HEK293 (cell line): ENCODE results near the gene SVOPL.

Experiments
- CTCF ChIP-seq: fragments of 450-650 bp; formaldehyde crosslinking; IDR thresholded peaks from 2 replicates; pipeline ENCODE4 v1.5.1; 2016; ENCODE audit warnings: missing biosample characterization, missing genetic modification characterization
- HOXA7 ChIP-seq: sonication (generic); formaldehyde crosslinking; IDR thresholded peaks from 2 replicates; pipeline ENCODE4 v1.8.1; 2022; ENCODE audit warnings: missing genetic modification reagents, borderline replicate concordance
- MYNN ChIP-seq: fragments of 450-650 bp; formaldehyde crosslinking; IDR thresholded peaks from 2 replicates; pipeline ENCODE4 v1.5.1; 2016; ENCODE audit warnings: missing biosample characterization, missing genetic modification characterization, borderline replicate concordance
- ZNF133 ChIP-seq: fragments of 450-650 bp; formaldehyde crosslinking; IDR thresholded peaks from 2 replicates; pipeline ENCODE4 v1.5.1; 2016; ENCODE audit warnings: missing biosample characterization, missing genetic modification characterization
- ZNF169 ChIP-seq: fragments of 450-650 bp; formaldehyde crosslinking; IDR thresholded peaks from 2 replicates; pipeline ENCODE4 v1.5.1; 2016; ENCODE audit warnings: missing biosample characterization, missing genetic modification characterization
- ZNF184 ChIP-seq: fragments of 450-650 bp; IDR thresholded peaks from 2 replicates; pipeline ENCODE4 v1.5.1; 2018; ENCODE audit warnings: missing biosample characterization, mild to moderate bottlenecking, missing genetic modification characterization
- ZNF274 ChIP-seq, 2 experiments: fragments of 200-500 bp in 1 of 2; fragments of 450-650 bp in 1 of 2; sonication (Bioruptor generic) in 1 of 2; formaldehyde crosslinking in 1 of 2; IDR thresholded peaks; 2 replicates each; pipeline versions ENCODE4 v1.5.1 to v1.6.1; 2014 to 2016; ENCODE audit warnings: borderline replicate concordance in 1 of 2, inconsistent platforms in 1 of 2, low read length in 1 of 2, missing biosample characterization in 1 of 2, missing genetic modification characterization in 1 of 2
- ZNF558 ChIP-seq: fragments of 450-650 bp; formaldehyde crosslinking; IDR thresholded peaks from 2 replicates; pipeline ENCODE4 v1.5.1; 2016; ENCODE audit warnings: missing biosample characterization, missing genetic modification characterization
- ZNF660 ChIP-seq: fragments of 450-650 bp; IDR thresholded peaks from 2 replicates; pipeline ENCODE4 v1.5.1; 2018; ENCODE audit warnings: missing biosample characterization, mild to moderate bottlenecking, missing genetic modification characterization
- ZNF664 ChIP-seq: fragments of 450-650 bp; formaldehyde crosslinking; IDR thresholded peaks from 2 replicates; pipeline ENCODE4 v1.5.1; 2016; ENCODE audit warnings: missing biosample characterization, missing genetic modification characterization
- ZNF837 ChIP-seq: fragments of 450-650 bp; formaldehyde crosslinking; IDR thresholded peaks from 2 replicates; pipeline ENCODE4 v1.5.1; 2016; ENCODE audit warnings: missing biosample characterization, missing genetic modification characterization
- TF ChIP-seq, protein P1 (sequence below): fragments of 450-650 bp; formaldehyde crosslinking; IDR thresholded peaks from 2 replicates; pipeline ENCODE4 v1.5.1; 2016; ENCODE audit warnings: missing biosample characterization, missing genetic modification characterization
- TF ChIP-seq, protein P2 (sequence below): fragments of 450-650 bp; formaldehyde crosslinking; IDR thresholded peaks from 2 replicates; pipeline ENCODE4 v1.5.1; 2016; ENCODE audit warnings: missing biosample characterization, missing genetic modification characterization
- TF ChIP-seq, protein P3 (sequence below): sonication (generic); formaldehyde crosslinking; IDR thresholded peaks from 2 replicates; pipeline ENCODE4 v1.8.1; 2022; ENCODE audit warnings: mild to moderate bottlenecking, moderate library complexity, missing genetic modification reagents

DNA sequence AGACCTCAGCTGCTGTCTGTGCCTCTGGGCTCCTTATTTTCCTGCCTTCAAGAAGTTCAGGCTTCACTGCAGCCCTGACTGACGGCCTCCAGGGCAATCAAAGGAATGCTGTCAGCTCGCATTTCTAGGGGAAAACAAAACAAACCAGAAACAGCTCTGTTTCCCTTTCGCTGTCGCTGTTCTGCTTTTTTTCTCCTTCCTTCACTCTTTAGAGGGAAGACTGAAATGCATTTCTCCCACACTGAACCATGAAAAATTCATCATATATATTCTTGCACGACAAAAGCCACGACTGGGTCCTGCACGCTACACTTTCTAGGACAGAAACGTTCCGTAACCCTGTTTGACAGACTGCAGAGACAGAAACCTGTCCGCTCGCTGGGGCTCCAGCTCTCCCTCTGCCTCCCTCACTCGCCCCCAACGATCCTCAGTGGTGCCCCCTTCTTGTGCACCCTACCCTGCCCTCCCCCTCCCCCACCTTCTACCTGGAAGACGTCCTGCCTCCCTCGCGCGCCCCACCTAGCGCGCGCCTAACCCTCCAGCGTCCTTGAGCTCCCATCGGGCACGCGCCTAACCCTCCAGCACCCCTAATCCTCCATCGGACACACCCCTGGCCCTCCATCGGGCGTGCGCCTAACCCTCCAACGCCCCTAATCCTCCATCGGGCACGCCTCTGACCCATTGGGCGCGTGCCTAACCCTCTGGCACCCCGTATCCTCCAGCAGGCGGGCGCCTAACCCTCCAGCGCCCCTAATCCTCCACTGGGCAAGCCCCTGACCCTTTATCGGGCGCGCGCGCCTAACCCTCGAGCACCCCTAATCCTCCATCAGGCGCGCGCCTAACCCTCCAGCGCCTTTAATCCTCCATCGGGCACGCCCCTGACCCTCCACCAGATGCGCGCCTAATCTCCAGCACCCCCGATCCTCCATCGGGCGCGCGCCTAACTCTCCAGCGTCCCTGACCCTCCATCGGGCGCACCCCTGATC is 37.1 kb downstream of the SVOPL start:
- no peak for TF ChIP-seq ZNF133 (tag by site-specific recombination)
- TF ChIP-seq, protein P1, sequence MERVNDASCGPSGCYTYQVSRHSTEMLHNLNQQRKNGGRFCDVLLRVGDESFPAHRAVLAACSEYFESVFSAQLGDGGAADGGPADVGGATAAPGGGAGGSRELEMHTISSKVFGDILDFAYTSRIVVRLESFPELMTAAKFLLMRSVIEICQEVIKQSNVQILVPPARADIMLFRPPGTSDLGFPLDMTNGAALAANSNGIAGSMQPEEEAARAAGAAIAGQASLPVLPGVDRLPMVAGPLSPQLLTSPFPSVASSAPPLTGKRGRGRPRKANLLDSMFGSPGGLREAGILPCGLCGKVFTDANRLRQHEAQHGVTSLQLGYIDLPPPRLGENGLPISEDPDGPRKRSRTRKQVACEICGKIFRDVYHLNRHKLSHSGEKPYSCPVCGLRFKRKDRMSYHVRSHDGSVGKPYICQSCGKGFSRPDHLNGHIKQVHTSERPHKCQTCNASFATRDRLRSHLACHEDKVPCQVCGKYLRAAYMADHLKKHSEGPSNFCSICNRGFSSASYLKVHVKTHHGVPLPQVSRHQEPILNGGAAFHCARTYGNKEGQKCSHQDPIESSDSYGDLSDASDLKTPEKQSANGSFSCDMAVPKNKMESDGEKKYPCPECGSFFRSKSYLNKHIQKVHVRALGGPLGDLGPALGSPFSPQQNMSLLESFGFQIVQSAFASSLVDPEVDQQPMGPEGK (tag by site-specific recombination) = no peak
- no peak for TF ChIP-seq MYNN (tag by site-specific recombination)
- TF ChIP-seq CTCF (tag by site-specific recombination) = no peak
- no peak for TF ChIP-seq ZNF664 (tag by site-specific recombination)
- TF ChIP-seq, protein P2, sequence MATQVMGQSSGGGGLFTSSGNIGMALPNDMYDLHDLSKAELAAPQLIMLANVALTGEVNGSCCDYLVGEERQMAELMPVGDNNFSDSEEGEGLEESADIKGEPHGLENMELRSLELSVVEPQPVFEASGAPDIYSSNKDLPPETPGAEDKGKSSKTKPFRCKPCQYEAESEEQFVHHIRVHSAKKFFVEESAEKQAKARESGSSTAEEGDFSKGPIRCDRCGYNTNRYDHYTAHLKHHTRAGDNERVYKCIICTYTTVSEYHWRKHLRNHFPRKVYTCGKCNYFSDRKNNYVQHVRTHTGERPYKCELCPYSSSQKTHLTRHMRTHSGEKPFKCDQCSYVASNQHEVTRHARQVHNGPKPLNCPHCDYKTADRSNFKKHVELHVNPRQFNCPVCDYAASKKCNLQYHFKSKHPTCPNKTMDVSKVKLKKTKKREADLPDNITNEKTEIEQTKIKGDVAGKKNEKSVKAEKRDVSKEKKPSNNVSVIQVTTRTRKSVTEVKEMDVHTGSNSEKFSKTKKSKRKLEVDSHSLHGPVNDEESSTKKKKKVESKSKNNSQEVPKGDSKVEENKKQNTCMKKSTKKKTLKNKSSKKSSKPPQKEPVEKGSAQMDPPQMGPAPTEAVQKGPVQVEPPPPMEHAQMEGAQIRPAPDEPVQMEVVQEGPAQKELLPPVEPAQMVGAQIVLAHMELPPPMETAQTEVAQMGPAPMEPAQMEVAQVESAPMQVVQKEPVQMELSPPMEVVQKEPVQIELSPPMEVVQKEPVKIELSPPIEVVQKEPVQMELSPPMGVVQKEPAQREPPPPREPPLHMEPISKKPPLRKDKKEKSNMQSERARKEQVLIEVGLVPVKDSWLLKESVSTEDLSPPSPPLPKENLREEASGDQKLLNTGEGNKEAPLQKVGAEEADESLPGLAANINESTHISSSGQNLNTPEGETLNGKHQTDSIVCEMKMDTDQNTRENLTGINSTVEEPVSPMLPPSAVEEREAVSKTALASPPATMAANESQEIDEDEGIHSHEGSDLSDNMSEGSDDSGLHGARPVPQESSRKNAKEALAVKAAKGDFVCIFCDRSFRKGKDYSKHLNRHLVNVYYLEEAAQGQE = no peak
- TF ChIP-seq ZNF184 (tag by site-specific recombination) = no peak
- no peak for TF ChIP-seq ZNF274 (IDR thresholded peaks at IDR 0.05; ENCODE audit: low read length)
- TF ChIP-seq ZNF274 (tag by site-specific recombination; IDR thresholded peaks at IDR 0.05; ENCODE audit: borderline replicate concordance) = no peak
- TF ChIP-seq, protein P3, sequence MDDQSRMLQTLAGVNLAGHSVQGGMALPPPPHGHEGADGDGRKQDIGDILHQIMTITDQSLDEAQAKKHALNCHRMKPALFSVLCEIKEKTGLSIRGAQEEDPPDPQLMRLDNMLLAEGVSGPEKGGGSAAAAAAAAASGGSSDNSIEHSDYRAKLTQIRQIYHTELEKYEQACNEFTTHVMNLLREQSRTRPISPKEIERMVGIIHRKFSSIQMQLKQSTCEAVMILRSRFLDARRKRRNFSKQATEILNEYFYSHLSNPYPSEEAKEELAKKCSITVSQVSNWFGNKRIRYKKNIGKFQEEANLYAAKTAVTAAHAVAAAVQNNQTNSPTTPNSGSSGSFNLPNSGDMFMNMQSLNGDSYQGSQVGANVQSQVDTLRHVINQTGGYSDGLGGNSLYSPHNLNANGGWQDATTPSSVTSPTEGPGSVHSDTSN (CRISPR knock-in tag) = no peak
- no peak for TF ChIP-seq HOXA7 (CRISPR knock-in tag)
- TF ChIP-seq ZNF558 (tag by site-specific recombination) = no peak
- TF ChIP-seq ZNF660 = no peak
- no peak for TF ChIP-seq ZNF837 (tag by site-specific recombination)
- no peak for TF ChIP-seq ZNF169 (tag by site-specific recombination)
